Measurements from ENCODE around the gene NCBP2L.
A peak's percentile ranks its signal among the peaks of the same experiment; 100 is the strongest.
"Not testable (repeated sequence)": the region's sequence is repeated elsewhere in the genome, so short reads cannot be mapped to it uniquely, and the experiment has no call there.

Gene NCBP2L

DNA sequence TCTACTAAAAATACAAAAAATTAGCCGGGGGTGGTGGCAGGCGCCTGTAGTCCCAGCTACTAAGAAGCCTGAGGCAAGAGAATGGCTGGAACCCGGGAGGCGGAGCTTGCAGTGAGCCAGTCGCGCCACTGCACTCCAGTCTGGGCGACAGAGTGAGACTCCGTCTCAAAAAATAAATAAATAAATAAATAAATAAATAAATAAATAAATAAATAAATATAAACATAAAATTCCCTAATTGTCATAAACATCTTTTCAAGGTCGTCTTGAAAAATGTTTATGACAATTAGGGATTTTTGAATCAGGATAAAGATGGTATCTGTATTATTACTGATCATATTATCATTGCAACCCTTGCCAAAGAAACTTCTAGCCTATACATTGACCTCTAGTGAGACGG is 32.5 kb downstream of the NCBP2L start:
- DNase-seq (ENCODE audit: low read depth in 2 of 2) = not testable (repeated sequence)

DNA sequence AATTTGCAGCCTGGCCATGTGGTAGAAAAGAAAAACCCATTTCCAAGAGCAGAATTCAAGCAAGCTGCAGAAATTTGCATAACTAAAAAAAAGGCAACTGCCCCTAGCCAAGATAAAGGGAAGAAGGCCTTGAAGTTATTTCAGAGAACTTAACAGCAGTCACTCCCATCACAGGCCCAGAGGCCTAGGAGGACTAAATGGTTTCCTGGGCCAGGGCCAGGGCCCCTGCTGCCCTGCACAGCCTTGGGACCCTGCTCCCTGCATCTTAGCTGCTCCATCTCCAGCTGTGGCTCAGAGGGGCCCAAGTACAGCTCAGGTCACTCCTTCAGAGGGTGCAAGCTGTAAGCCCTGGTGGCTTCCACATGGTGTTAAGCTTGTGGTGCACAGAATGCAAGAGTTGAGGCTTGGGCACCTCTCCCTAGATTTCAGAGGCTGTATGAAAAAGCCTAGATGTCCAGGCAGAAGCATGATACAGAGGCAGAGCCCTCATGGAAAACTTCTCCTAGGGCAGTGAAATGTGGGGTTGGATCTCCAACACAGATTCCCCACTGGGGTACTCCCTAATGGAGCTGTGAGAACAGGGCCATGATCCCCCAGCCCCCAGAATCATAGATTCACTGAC is 41.5 kb downstream of the NCBP2L start:
- DNase-seq (ENCODE audit: low read depth in 2 of 2) = no peak

- no peak for DNase-seq (ENCODE audit: low read depth in 2 of 2)
These were observed 45.5 kb downstream of the NCBP2L start for GRCh38 chrX:107823042-107823441.

- no peak for DNase-seq (ENCODE audit: low read depth in 2 of 2)
These were observed 45.9 kb downstream of the NCBP2L start for GRCh38 chrX:107823456-107823855.

GRCh38 chrX:107825698-107826237 is 48.2 kb downstream of the NCBP2L start, which contains the start of gene MID2:
MID2 (plus strand) TSS chrX:107825866; CDS start chrX:107826427, 561 bp downstream.
- peak in 1 of 2 experiments; percentile 27 for DNase-seq (ENCODE audit: low read depth in 2 of 2)

DNA sequence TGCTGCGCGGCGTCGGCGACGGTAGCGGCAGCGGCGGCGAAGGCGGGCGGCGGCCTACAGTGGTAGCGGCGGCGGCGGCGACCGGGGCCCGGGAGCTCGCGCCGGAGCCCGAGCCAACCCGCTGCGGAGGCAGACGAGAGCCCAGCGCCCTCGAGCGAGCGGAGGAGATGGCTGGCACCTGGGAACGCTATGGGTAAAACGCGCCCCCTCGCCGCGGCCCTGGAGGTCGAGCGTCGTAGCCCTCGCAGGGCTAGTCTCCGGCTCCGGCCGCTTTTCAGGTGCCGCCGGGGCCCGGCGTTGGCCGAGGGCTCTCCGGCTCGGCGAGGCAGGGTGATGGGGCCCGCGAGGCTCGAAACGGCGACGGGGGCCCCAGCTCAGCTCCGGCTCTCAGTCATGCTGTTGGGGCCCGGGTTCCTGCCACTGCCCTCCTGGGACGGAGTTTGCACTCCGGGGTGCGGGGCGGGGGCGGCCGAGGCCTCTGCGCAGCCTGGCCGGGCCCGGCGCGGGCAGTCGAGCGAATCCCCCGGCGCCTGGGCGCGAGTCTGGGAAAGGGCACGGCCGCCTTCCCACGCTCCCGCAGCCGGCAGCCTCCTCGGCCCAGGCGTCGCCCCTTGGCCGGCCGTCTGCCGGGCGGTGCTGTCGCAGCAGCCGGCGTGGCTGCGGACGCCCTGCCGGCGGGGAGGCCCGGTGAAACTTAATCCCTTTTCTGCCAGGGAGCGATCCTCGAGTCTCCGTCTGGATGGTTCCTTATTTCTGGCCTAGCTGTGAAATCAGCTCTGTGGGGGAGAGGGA is 48.9 kb downstream of the NCBP2L start:
- peak in 1 of 2 experiments; percentile 8 for DNase-seq (ENCODE audit: low read depth in 2 of 2)

GRCh38 chrX:107827030-107827831 is 49.7 kb downstream of the NCBP2L start:
- no peak for DNase-seq (ENCODE audit: low read depth in 2 of 2)

DNA sequence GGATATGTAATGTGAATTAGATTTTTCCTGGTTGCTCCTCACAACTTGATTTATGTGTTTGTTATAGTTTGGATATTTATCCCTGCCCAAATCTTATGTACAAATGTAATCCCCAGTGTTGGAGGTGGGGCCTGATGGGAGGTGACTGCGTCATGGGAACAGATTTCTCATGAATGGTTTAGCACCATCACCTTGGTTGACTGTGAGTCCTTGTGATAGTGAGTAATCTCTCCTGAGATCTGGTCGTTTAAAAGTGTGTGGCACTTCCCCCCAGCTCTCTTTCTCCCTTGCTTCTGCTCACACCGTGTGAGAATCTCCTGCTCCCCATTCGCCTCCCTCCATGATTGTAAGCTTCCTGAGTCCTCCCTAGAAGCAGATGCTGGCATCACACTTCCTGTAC is 50.3 kb downstream of the NCBP2L start:
- no peak for DNase-seq (ENCODE audit: low read depth in 2 of 2)

DNA sequence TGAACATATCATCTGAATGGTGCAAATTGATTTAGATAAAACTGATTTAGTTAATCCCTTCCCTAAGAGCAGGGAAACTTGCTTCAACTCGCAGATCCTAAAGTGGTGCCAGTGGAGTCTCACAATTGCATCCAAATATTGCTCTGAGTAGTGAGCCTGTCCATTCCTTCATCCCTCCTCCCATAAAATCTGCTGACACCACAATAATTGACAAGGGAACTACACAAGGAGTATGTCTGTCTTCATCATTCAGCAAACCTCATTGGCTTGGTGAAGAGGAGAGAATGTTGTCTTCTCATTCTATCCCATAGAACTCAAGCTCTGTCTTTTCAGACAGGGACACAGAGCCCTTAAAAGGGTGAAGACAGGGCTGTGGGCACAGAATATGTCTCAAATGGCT is 52.3 kb downstream of the NCBP2L start:
- DNase-seq (ENCODE audit: low read depth in 2 of 2) = no peak

- DNase-seq (ENCODE audit: low read depth in 2 of 2) = no peak
These were observed 53.7 kb downstream of the NCBP2L start for GRCh38 chrX:107831071-107831730.

DNA sequence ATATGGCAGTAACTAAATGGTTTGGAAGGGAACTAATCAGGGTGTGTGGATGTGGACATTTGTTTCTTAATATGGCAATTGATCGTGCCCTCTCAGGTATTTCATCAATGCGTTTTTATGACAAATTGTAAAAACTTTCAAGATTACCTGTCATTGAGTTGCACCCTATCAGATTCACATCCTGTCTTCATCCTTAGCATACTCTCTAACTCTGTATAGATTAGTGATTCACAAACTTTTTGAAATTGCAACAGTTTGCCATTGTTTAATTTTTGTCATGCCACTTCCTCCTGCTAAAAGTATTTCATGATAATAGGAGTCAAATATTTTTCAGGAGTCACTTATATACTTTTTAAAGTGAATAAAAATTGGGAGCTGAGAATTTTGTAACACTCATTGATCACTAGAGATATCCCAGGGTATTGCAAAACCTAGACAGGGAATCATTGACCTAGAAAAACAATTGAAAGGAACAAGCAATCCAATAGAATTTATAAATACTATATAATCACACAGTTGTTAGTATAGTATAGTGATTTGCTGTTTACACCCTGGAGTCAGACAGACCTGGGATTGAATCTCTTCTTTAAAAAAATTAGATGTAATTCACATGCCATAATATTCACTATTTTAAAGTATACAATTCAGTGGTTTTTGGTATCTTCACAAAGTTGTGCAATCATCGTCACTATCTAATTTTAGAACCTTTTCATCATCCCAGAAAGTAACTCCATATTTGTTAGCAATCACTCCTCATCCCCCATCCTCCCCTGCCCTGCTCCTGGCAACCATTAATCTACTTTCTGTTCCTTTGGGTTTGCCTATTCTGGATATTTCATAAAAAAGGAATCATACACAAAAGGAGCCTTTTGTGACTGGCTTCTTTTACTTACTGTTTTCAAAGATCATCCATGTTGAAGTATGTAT is 57.0 kb downstream of the NCBP2L start:
- no peak for DNase-seq (ENCODE audit: low read depth in 2 of 2)

DNA sequence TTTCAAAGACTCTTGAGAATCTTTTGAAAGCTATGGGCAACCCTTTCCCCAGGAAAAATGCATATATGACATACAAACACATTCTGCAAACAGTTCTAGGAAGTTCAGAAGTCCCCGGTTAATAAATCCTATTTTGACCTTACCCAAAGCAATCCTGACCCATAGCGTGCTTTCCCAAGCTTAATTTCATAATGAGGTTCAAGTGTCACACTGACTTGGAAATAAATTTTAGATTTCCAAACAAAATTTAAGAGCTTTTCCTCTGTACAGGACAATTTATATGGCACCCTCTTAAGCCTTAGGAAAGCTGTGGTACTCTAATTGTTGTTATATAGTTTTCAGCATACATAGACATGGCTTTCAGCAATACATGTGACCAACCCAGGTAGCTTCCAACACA is 59.4 kb downstream of the NCBP2L start:
- DNase-seq (ENCODE audit: low read depth in 2 of 2) = no peak

DNA sequence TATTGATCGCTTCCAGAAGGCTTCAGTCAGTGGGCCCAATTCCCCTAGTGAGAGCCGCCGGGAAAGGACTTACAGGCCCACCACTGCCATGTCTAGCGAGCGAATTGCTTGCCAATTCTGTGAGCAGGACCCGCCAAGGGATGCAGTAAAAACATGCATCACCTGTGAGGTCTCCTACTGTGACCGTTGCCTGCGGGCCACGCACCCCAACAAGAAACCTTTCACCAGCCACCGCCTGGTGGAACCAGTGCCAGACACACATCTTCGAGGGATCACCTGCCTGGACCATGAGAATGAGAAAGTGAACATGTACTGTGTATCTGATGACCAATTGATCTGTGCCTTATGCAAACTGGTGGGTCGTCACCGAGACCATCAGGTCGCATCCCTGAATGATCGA is 63.4 kb downstream of the NCBP2L start:
- DNase-seq (ENCODE audit: low read depth in 2 of 2) = no peak

- no peak for DNase-seq (ENCODE audit: low read depth in 2 of 2)
These were observed 65.3 kb downstream of the NCBP2L start for GRCh38 chrX:107842715-107843400.

All from stimulated activated CD4-positive, alpha-beta T cell treated with anti-CD3 and anti-CD28 coated beads, Interleukin-12 subunit alpha, Interleukin-12 subunit beta, amount 100 ng/mL, for 24 hours (primary cell).